OCI-LY7 (cell line): ENCODE data around the gene TNFAIP3. TPM values are rescaled to one million over a fixed set of nuclear protein-coding genes. Genes with fewer than 3 reads are reported as not detected.

ENCODE experiments used
- BruUV-seq: library from RNA; stranded (reverse); fragments of 400-500 nt; replicated peaks from 2 replicates; lab custom pipeline; 2021; lab: Mats Ljungman, UMichigan
- CTCF ChIA-PET: fragments of 300-600 bp; sonication (Branson Sonifier 250); formaldehyde crosslinking; loops from one replicate; lab custom pipeline; 2022; ENCODE audit warnings: antibody characterized with exemption; ENCODE audit not compliant: unreplicated experiment; lab: Charles Lee
- POLR2A ChIA-PET: fragments of 300-600 bp; sonication (Branson Sonifier 250); formaldehyde crosslinking; loops from one replicate; lab custom pipeline; 2022; ENCODE audit warnings: antibody characterized with exemption; lab: Charles Lee
- DNase-seq: peaks from one replicate; pipeline ENCODE4 v3.0.0-alpha.2; 2015; ENCODE audit warnings: low spot score
- H2AFZ ChIP-seq: fragments of 200-600 bp; sonication (generic), shearing (Covaris generic); 2 replicates; pipeline ENCODE4 v1.6.1; 2014; ENCODE audit warnings: mild to moderate bottlenecking, antibody characterized with exemption, low read length, moderate library complexity
- H3K27ac ChIP-seq: fragments of 200-600 bp; sonication (generic); 2 replicates; pipeline ENCODE4 v1.5.1; 2014; ENCODE audit warnings: mixed run types, low read depth, mild to moderate bottlenecking, moderate library complexity, low read length, inconsistent platforms; ENCODE audit not compliant: poor library complexity, severe bottlenecking
- H3K36me3 ChIP-seq: fragments of 200-600 bp; sonication (generic); 2 replicates; pipeline ENCODE4 v1.6.1; 2014; ENCODE audit warnings: mild to moderate bottlenecking, antibody characterized with exemption, low read length, moderate library complexity, mixed read lengths; ENCODE audit not compliant: insufficient read depth
- H3K4me1 ChIP-seq: fragments of 200-600 bp; sonication (generic); 2 replicates; pipeline ENCODE4 v1.5.1; 2014; ENCODE audit warnings: mild to moderate bottlenecking, low read length; ENCODE audit not compliant: insufficient read depth, poor library complexity, severe bottlenecking
- H3K4me2 ChIP-seq: fragments of 200-600 bp; sonication (generic); 2 replicates; pipeline ENCODE4 v1.6.1; 2014; ENCODE audit warnings: mild to moderate bottlenecking, low read length
- H3K4me3 ChIP-seq: fragments of 200-600 bp; sonication (generic); 2 replicates; pipeline ENCODE4 v1.5.1; 2014; ENCODE audit warnings: mild to moderate bottlenecking, low read depth, low read length; ENCODE audit not compliant: poor library complexity, severe bottlenecking
- H3K79me2 ChIP-seq: fragments of 200-600 bp; sonication (generic); 2 replicates; pipeline ENCODE4 v1.6.1; 2016; ENCODE audit warnings: low read depth, mild to moderate bottlenecking, low read length, moderate library complexity, mixed read lengths; ENCODE audit not compliant: insufficient read depth
- H3K9me2 ChIP-seq: fragments of 200-600 bp; sonication (generic); 2 replicates; pipeline ENCODE4 v1.6.1; 2016; ENCODE audit warnings: mild to moderate bottlenecking, low read length, mixed read lengths; ENCODE audit not compliant: insufficient read depth
- H3K9me3 ChIP-seq: fragments of 200-600 bp; sonication (generic); 2 replicates; pipeline ENCODE4 v1.6.1; 2014; ENCODE audit warnings: mild to moderate bottlenecking, mixed run types, low read length, mixed read lengths
- H4K20me1 ChIP-seq: fragments of 200-600 bp; sonication (generic); 2 replicates; pipeline ENCODE4 v1.6.1; 2014; ENCODE audit warnings: mild to moderate bottlenecking, antibody characterized with exemption, low read length, moderate library complexity, mixed read lengths; ENCODE audit not compliant: insufficient read depth
- CTCF ChIP-seq: fragments of 200-600 bp; sonication (generic); conservative IDR thresholded peaks from 2 replicates; pipeline ENCODE4 v1.5.1; 2014; ENCODE audit warnings: mild to moderate bottlenecking, antibody characterized with exemption, low read length, moderate library complexity, mixed read lengths
- EZH2phosphoT487 ChIP-seq: fragments of 200-600 bp; sonication (generic); IDR thresholded peaks from 2 replicates; pipeline ENCODE4 v1.6.1; 2018; ENCODE audit warnings: low read depth, borderline replicate concordance, mild to moderate bottlenecking, mixed run types, antibody characterized with exemption, low read length, moderate library complexity, mixed read lengths
- intact Hi-C: fragments of 100-400 bp; cut with micrococcal nuclease; formaldehyde crosslinking; loops from one replicate; pipeline ENCODE4 v1.10.0; 2022; ENCODE audit not compliant: unreplicated experiment
- total RNA-seq, 2 experiments: library from RNA; depleted of rRNA in 1 of 2; stranded (reverse); fragments of >200 nt in 1 of 2; shearing (Covaris generic) in 1 of 2; gene quantifications; 2 replicates each; pipeline ENCODE4 v1.2.3, GENCODE V29; 2014 to 2022

The TNFAIP3 gene
- total RNA-seq, 2 experiments from 2014 or later, result 8.8 to 28.3 TPM

- H3K9me2 ChIP-seq, result no peaks in the 10 kb centered on the region
- H3K36me3 ChIP-seq, result no peaks in the 10 kb centered on the region
- no peak overlapping the region for H2AFZ ChIP-seq
- H3K27ac ChIP-seq, result no peak overlapping the region
- DNase-seq, result no peak
- CTCF ChIA-PET, result no interaction called here
- intact Hi-C loops, result no loop called here
- POLR2A ChIA-PET, result interaction anchor here (0.5 to 4.1 kb wide), 6 partner anchors 9 to 80 kb away, joined by 3 to 16 read pairs (median 4); no protein-coding TSS in a partner anchor
- peaks cover 17% of the 10 kb centered on the region for H3K9me3 ChIP-seq
- no peak overlapping the region for H3K4me2 ChIP-seq
- no peak overlapping the region for H3K4me3 ChIP-seq
- no peaks in the 10 kb centered on the region for H3K79me2 ChIP-seq
- BruUV-seq, result no TSS peak
- TF ChIP-seq EZH2phosphoT487 (no peak), CTCF (no peak)
- peaks cover 2% of the 10 kb centered on the region for H3K4me1 ChIP-seq
- no peaks in the 10 kb centered on the region for H4K20me1 ChIP-seq
These were observed 43.4 kb downstream of the TNFAIP3 start for GRCh38 chr6:137910424-137910834.

- Histone ChIP-seq H2AFZ (no peak overlapping the region), H3K9me3 (peaks cover 17% of the 10 kb centered on the region), H3K79me2 (no peaks in the 10 kb centered on the region), H3K4me3 (no peak overlapping the region), H3K36me3 (no peaks in the 10 kb centered on the region), H4K20me1 (no peaks in the 10 kb centered on the region), H3K4me2 (no peak overlapping the region), H3K9me2 (no peaks in the 10 kb centered on the region), H3K4me1 (no peaks in the 10 kb centered on the region), H3K27ac (no peak overlapping the region)
- ChIA-PET CTCF (no interaction called here), POLR2A (interaction anchor here (0.5 to 4.1 kb wide), 5 partner anchors 9 to 42 kb away, joined by 3 to 16 read pairs (median 4); no protein-coding TSS in a partner anchor)
- TF ChIP-seq CTCF, result no peak
- no peak for TF ChIP-seq EZH2phosphoT487
- no TSS peak for BruUV-seq
- DNase-seq, result no peak
- intact Hi-C loops, result no loop called here
These were observed 43.9 kb downstream of the TNFAIP3 start for GRCh38 chr6:137910843-137911456.

- POLR2A ChIA-PET, result interaction anchor here (0.8 to 4.1 kb wide), 4 partner anchors 9 to 88 kb away, joined by 4 to 16 read pairs (median 5); no protein-coding TSS in a partner anchor
- H3K36me3 ChIP-seq, result no peaks in the 10 kb centered on the region
- BruUV-seq, result no TSS peak
- H3K4me3 ChIP-seq, result no peak overlapping the region
- no peak overlapping the region for H3K27ac ChIP-seq
- peak overlapping the region; percentile 55 for H2AFZ ChIP-seq
- TF ChIP-seq EZH2phosphoT487, result no peak
- TF ChIP-seq CTCF, result no peak
- H3K9me3 ChIP-seq, result peaks cover 17% of the 10 kb centered on the region
- H3K4me2 ChIP-seq, result no peak overlapping the region
- H3K9me2 ChIP-seq, result no peaks in the 10 kb centered on the region
- H3K79me2 ChIP-seq, result no peaks in the 10 kb centered on the region
- intact Hi-C loops, result no loop called here
- DNase-seq, result no peak
- H3K4me1 ChIP-seq, result no peaks in the 10 kb centered on the region
- CTCF ChIA-PET, result no interaction called here
- no peaks in the 10 kb centered on the region for H4K20me1 ChIP-seq
These were observed 44.7 kb downstream of the TNFAIP3 start for GRCh38 chr6:137911675-137912191.
